ENCODE results near the gene GLIS1.

Gene GLIS1

GRCh38 chr1:53769780-53770179 is 30.8 kb upstream of the GLIS1 start:
- no peak for TF ChIP-seq CTCF (IDR thresholded peaks at IDR 0.05; ENCODE audit: extremely low read depth, insufficient read depth, missing control alignments)
- DNase-seq (ENCODE audit: low spot score): no peak
- in situ Hi-C loops (cut with MboI; ENCODE audit: low pct_unique_long_range_greater_than_20kb, low sequenced_read_pairs, unreplicated experiment): no loop called here

DNA sequence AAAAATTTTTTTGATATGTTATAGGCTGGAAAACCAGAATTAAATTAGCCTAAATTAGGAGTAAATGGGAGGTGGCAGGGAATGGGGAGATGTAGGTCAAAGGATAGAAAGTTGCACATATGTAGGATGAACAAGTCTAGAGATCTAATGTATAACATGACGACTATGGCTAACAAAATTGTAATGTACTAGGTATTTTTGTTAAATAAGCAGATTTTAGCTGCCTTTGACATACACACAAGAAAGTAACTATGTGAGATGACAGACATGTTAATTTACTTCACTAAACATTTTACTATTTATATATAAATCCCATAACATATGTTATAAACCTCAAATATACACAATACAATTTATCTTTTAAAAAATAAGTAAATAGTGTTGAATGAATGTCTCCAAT is 30.2 kb upstream of the GLIS1 start:
- in situ Hi-C loops (cut with MboI; ENCODE audit: low pct_unique_long_range_greater_than_20kb, low sequenced_read_pairs, unreplicated experiment): no loop called here
- no peak for DNase-seq (ENCODE audit: low spot score)
- TF ChIP-seq CTCF (IDR thresholded peaks at IDR 0.05; ENCODE audit: extremely low read depth, insufficient read depth, missing control alignments): no peak

GRCh38 chr1:53766831-53767405 is 28.0 kb upstream of the GLIS1 start:
- TF ChIP-seq CTCF (IDR thresholded peaks at IDR 0.05; ENCODE audit: extremely low read depth, insufficient read depth, missing control alignments): no peak
- in situ Hi-C loops (cut with MboI; ENCODE audit: low pct_unique_long_range_greater_than_20kb, low sequenced_read_pairs, unreplicated experiment): no loop called here
- no peak for DNase-seq (ENCODE audit: low spot score)

DNA sequence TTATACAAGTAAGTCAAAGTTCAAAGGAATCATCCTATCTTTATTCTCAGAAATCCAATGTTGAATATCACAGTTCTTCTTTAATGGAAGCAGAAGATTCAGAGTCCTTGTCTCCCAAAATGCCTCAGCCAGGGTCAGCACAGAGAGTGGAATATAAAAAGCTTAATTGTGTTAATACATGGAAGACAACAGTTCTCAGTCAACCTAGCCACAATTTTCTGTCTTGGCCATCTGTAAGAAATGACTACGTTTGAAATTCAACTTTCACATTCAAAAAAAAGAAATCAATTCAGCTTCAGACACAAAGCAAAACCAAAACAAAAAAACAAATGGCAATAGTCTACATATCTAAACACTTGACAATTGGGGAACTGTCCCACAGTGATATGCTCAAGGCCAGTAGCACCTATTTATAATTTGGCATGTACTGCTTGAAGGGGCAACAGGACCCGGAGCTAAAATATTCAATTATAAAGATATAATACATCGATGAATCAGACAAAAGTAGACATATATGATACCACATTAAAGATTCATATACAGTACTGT is 27.3 kb upstream of the GLIS1 start:
- no peak for DNase-seq (ENCODE audit: low spot score)
- in situ Hi-C loops (cut with MboI; ENCODE audit: low pct_unique_long_range_greater_than_20kb, low sequenced_read_pairs, unreplicated experiment): no loop called here
- TF ChIP-seq CTCF (IDR thresholded peaks at IDR 0.05; ENCODE audit: extremely low read depth, insufficient read depth, missing control alignments): no peak

GRCh38 chr1:53765657-53766056 is 26.7 kb upstream of the GLIS1 start:
- DNase-seq (ENCODE audit: low spot score): no peak
- in situ Hi-C loops (cut with MboI; ENCODE audit: low pct_unique_long_range_greater_than_20kb, low sequenced_read_pairs, unreplicated experiment): no loop called here
- TF ChIP-seq CTCF (IDR thresholded peaks at IDR 0.05; ENCODE audit: extremely low read depth, insufficient read depth, missing control alignments): no peak

DNA sequence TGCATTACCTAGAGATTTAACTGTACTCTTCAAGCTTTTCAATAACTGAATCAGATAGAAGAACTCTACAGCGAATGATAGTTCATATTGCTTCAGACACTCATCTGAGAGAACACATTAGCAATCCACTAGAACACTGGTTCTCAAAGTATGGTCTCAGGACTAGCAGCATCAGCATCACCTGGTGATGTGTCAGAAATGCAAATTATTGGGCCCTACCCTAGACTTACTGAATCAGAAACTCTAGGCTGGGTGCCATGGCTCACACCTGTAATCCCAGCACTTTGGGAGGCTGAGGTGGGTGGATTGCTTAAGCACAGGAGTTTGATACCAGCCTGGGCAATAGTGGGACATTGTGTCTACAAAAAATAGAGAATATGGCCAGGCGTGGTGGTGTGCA is 24.9 kb upstream of the GLIS1 start:
- in situ Hi-C loops (cut with MboI; ENCODE audit: low pct_unique_long_range_greater_than_20kb, low sequenced_read_pairs, unreplicated experiment): no loop called here
- TF ChIP-seq CTCF (IDR thresholded peaks at IDR 0.05; ENCODE audit: extremely low read depth, insufficient read depth, missing control alignments): no peak
- no peak for DNase-seq (ENCODE audit: low spot score)

Data from GM13977 (cell line).